ENCODE results near the gene TLR2. TPM values are rescaled to one million over a fixed set of nuclear protein-coding genes. Genes with fewer than 3 reads are reported as not detected.

TLR2 gene
- total and polyA plus RNA-seq, 10 of the 15 experiments (the other 5 are each of a cell fraction or from before 2014, with no cell fraction given), result under 0.01 to 0.19 (median 0.06) TPM; not detected in 4

- WGBS (ENCODE audit: insufficient coverage, insufficient replicate concordance, low lambda C conversion rate, missing lambda C conversion rate), result 98% methylated on average over 3 of the region's 3 CpGs
Observed at GRCh38 chr4:153637201-153637600, 46.9 kb upstream of the TLR2 start.

More at GRCh38 chr4:153637201-153637600, 46.9 kb upstream of the TLR2 start:
- ATAC-seq, result no peak
- ChIA-PET RAD21 (ENCODE audit: unreplicated experiment) (no interaction called here), POLR2A (no interaction called here), CTCF (no interaction called here), SMC1A (ENCODE audit: uncharacterized antibody, unreplicated experiment) (no interaction called here)
- Histone ChIP-seq H3K79me2 (ENCODE audit: control insufficient read depth, insufficient read depth, low read length) (no peaks in the 10 kb centered on the region), H3K4me3 (no peak overlapping the region), H3K4me2 (ENCODE audit: control insufficient read depth, insufficient read depth) (no peak overlapping the region), H3K27ac (ENCODE audit: control insufficient read depth, insufficient read depth) (no peak overlapping the region), H3K36me3 (ENCODE audit: control insufficient read depth in 2 of 2, insufficient read depth in 2 of 2, low read length in 1 of 2) (peaks cover 24 to 34% of the 10 kb centered on the region in 2 experiments), H3K9ac (ENCODE audit: control insufficient read depth, insufficient read depth, low read length) (no peak overlapping the region), H4K20me1 (ENCODE audit: control insufficient read depth, insufficient read depth) (0 out of 2 replicates have a peak, but pooled peaks cover 3% of the 10 kb centered on the region), H3K9me3 (replicated peaks; ENCODE audit: control insufficient read depth, insufficient read depth, low read length) (no peaks in the 10 kb centered on the region), H3K27me3 (replicated peaks in 1 of 2; ENCODE audit: control insufficient read depth in 2 of 2, insufficient read depth in 2 of 2, low read length in 1 of 2) (no peaks in the 10 kb centered on the region), H2AFZ (ENCODE audit: control insufficient read depth, low read depth, low read length) (no peak overlapping the region), H3K4me1 (ENCODE audit: control insufficient read depth, insufficient read depth, low read length) (peaks cover 6% of the 10 kb centered on the region; the same call in 1 of the 2 replicates)
- no peak for FAIRE-seq
- in situ Hi-C loops (cut with MboI) (no loop called here), intact Hi-C loops (cut with micrococcal nuclease; ENCODE audit: unreplicated experiment) (no loop called here)
- no peak for DNase-seq (ENCODE audit: low read depth, low spot score)
- BruUV-seq (replicated peaks), result no TSS peak
- no peak for TF ChIP-seq MAX (IDR thresholded peaks at IDR 0.05; ENCODE audit: low read depth, low read length)
- no peak for TF ChIP-seq JUNB (IDR thresholded peaks at IDR 0.05)
- TF ChIP-seq NR2F1 (conservative IDR thresholded peaks at IDR 0.05), result no peak
- TF ChIP-seq POLR2AphosphoS5 (IDR thresholded peaks at IDR 0.05; ENCODE audit: low read length), result peak; percentile 42; the same call in 1 of the 2 replicates
- no peak for TF ChIP-seq NFXL1 (IDR thresholded peaks at IDR 0.05; ENCODE audit: borderline replicate concordance)
- 0 out of 2 replicates have a peak, but pooled peaks have one; percentile 23 for TF ChIP-seq POLR2AphosphoS2 (IDR thresholded peaks at IDR 0.05; ENCODE audit: low read depth, low read length)
- no peak for TF ChIP-seq TCF3 (IDR thresholded peaks at IDR 0.05; ENCODE audit: borderline replicate concordance, insufficient read depth, low read depth, low read length)
- no peak for TF ChIP-seq SIX5 (IDR thresholded peaks at IDR 0.05; ENCODE audit: low read depth, low read length, severe bottlenecking)
- no peak for TF ChIP-seq MTA2 (IDR thresholded peaks at IDR 0.05; ENCODE audit: low read depth)
- TF ChIP-seq POLR2A (IDR thresholded peaks at IDR 0.05; ENCODE audit: low read depth, low read length), result peak; percentile 63
- no peak for TF ChIP-seq E4F1 (IDR thresholded peaks at IDR 0.05; ENCODE audit: borderline replicate concordance, partially characterized antibody)

Measured in GM12878 (cell line).